GM12891 (cell line): Measurements from ENCODE around the gene RPS6KA3.

ENCODE experiments used
- POLR2A ChIP-seq: IDR thresholded peaks from 2 replicates; pipeline ENCODE4 v1.6.1; 2011; ENCODE audit warnings: low read depth, low read length, control low read depth
- POLR2AphosphoS5 ChIP-seq: IDR thresholded peaks from 2 replicates; pipeline ENCODE4 v1.6.1; 2011; ENCODE audit warnings: low read depth, low read length, control low read depth
- TAF1 ChIP-seq: IDR thresholded peaks from 2 replicates; pipeline ENCODE4 v1.6.1; 2011; ENCODE audit warnings: low read depth, low read length, control low read depth

DNA sequence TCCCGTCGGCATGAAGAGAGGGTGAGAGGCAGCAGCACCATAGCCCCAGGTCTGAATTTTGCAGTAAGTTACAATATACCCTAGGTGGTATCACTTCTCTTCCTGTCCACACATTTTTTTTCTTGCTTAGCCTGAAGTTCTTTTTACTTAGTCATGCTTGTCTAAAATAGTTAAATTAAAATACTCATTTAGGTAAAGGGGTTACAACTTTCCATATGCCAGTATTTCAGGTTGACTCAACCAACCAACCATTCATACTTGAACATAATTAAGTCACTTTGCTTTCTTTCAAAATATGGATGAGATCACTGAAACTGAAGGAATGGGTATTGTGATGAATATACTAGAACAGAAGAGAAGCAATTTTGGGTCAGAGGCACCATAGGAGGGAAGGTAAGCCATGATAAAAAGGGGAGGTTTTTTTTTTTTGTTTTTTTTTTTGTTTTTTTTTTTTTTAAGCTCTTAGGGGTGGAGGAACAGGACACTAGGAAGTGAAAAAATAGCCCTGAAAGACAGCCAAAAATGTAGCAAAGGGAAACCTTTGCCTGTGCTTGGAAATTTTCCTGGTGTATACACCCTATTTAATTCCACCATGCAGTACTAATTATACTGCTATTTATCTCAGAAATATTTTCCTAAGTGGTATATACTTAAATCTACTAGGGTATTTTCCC lies 41.8 kb downstream of the RPS6KA3 start:
- TF ChIP-seq POLR2AphosphoS5: no peak
- no peak for TF ChIP-seq POLR2A
- TF ChIP-seq TAF1: no peak
